ENCODE data around the gene RCL1. TPM values are rescaled to one million over a fixed set of nuclear protein-coding genes. Genes with fewer than 3 reads are reported as not detected.

Gene RCL1
- total RNA-seq, 1 donor from 2014 or later: 12.7 TPM

DNA sequence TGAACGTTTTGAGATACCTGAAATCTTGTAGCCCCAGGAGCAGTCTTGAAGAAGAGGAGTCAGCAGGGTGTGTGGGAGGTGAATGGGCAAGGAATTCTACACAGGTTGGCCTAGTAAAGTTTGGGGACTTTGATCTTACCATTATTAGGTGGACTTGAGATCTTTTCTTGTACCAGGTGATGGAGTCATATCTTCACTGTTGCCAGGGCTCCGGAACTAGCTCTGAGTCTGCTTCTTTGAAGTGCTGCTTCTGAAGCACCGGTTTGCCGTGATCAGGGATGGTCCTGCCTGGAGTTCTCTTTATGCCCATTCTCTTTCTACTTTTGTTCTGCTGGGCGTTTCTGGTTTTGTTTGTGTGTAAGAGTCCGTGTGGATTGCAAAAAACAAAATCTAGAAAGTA is 27.4 kb downstream of the RCL1 start:
- Mint-ChIP-seq H3K36me3 (ENCODE audit: low read depth) (no peaks in the 10 kb centered on the region), H3K27ac (ENCODE audit: unreplicated experiment) (no peak overlapping the region), H3K4me1 (peaks cover 5% of the 10 kb centered on the region), H3K9me3 (no peaks in the 10 kb centered on the region), H3K4me3 (no peak overlapping the region), H3K27me3 (ENCODE audit: low read depth) (no peaks in the 10 kb centered on the region)
- TF ChIP-seq, protein P1, sequence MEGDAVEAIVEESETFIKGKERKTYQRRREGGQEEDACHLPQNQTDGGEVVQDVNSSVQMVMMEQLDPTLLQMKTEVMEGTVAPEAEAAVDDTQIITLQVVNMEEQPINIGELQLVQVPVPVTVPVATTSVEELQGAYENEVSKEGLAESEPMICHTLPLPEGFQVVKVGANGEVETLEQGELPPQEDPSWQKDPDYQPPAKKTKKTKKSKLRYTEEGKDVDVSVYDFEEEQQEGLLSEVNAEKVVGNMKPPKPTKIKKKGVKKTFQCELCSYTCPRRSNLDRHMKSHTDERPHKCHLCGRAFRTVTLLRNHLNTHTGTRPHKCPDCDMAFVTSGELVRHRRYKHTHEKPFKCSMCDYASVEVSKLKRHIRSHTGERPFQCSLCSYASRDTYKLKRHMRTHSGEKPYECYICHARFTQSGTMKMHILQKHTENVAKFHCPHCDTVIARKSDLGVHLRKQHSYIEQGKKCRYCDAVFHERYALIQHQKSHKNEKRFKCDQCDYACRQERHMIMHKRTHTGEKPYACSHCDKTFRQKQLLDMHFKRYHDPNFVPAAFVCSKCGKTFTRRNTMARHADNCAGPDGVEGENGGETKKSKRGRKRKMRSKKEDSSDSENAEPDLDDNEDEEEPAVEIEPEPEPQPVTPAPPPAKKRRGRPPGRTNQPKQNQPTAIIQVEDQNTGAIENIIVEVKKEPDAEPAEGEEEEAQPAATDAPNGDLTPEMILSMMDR (conservative IDR thresholded peaks at IDR 0.05): no peak
- DNase-seq (ENCODE audit: low read depth, low spot score): no peak

GRCh38 chr9:4821133-4821532 is 28.4 kb downstream of the RCL1 start:
- no peak for DNase-seq (ENCODE audit: low read depth, low spot score)
- Mint-ChIP-seq H3K27ac (ENCODE audit: unreplicated experiment) (no peak overlapping the region), H3K9me3 (no peaks in the 10 kb centered on the region), H3K27me3 (ENCODE audit: low read depth) (no peaks in the 10 kb centered on the region), H3K36me3 (ENCODE audit: low read depth) (no peaks in the 10 kb centered on the region), H3K4me1 (peaks cover 5% of the 10 kb centered on the region), H3K4me3 (no peak overlapping the region)
- TF ChIP-seq, protein P1 (conservative IDR thresholded peaks at IDR 0.05): no peak

- Mint-ChIP-seq H3K4me3 (no peak overlapping the region), H3K4me1 (peaks cover 5% of the 10 kb centered on the region), H3K27ac (ENCODE audit: unreplicated experiment) (no peak overlapping the region), H3K9me3 (no peaks in the 10 kb centered on the region), H3K27me3 (ENCODE audit: low read depth) (no peaks in the 10 kb centered on the region), H3K36me3 (ENCODE audit: low read depth) (no peaks in the 10 kb centered on the region)
- TF ChIP-seq, protein P1 (conservative IDR thresholded peaks at IDR 0.05): no peak
- DNase-seq (ENCODE audit: low read depth, low spot score): no peak
Measured at GRCh38 chr9:4822057-4822456, 29.3 kb downstream of the RCL1 start.

DNA sequence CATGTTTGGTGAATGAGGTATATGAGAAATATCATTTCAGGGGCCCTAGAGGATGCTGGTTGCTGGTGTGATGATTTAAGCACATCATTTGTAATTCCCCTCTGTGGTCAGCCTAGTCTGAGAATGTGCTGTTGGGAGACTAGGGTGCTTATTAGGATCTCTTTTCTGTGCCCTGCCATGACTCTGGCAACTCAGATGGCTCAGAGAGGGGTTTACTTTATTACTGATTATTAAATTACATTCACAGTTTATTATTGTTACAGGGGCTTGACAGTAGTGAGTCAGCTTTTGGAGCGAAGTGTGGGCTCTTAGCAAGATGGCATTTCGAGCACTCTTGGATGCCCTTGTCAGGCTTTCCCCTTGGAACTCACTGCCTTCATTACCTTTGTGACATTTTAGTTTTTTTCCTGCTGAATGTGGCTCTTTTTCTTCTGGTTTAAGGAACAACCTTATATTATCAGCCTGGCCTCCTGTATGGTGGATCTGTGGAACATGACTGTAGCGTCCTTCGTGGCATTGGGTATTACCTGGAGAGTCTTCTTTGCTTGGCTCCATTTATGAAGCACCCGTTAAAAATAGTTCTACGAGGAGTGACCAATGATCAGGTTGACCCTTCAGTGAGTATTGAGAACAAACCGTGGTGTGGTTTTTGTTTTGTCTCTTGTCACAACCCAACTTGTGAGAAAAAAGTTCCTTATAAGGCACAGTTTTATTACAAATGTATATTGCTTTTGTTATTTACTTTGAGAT is 33.8 kb downstream of the RCL1 start:
- H3K4me3 Mint-ChIP-seq: no peak overlapping the region
- H3K9me3 Mint-ChIP-seq: no peaks in the 10 kb centered on the region
- no peaks in the 10 kb centered on the region for H3K36me3 Mint-ChIP-seq (ENCODE audit: low read depth)
- peaks cover 5% of the 10 kb centered on the region for H3K4me1 Mint-ChIP-seq
- TF ChIP-seq, protein P1 (conservative IDR thresholded peaks at IDR 0.05): no peak
- no peak for DNase-seq (ENCODE audit: low read depth, low spot score)
- H3K27ac Mint-ChIP-seq (ENCODE audit: unreplicated experiment): no peak overlapping the region
- H3K27me3 Mint-ChIP-seq (ENCODE audit: low read depth): no peaks in the 10 kb centered on the region

DNA sequence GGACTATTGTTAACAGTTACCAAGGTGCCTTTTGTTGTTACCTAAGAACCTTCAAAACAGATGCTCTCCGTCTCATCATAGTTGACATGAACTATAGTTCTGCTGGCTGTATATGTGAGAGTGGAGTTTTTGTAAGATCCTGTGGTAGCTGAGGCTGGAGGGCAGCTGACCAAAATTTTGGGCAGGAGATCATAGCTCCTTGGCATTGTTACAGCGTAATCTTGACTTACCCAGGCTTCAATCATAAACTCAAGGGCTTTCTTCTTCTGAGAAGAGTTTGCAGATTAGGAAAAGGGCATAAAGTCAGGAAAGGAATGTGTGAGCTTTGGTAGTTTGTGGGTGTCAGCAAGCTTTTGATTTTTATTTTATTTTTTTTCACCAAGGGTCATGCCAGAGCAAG is 34.5 kb downstream of the RCL1 start:
- DNase-seq (ENCODE audit: low read depth, low spot score): no peak
- Mint-ChIP-seq H3K4me3 (no peak overlapping the region), H3K9me3 (no peaks in the 10 kb centered on the region), H3K4me1 (peaks cover under 1% of the 10 kb centered on the region), H3K27me3 (ENCODE audit: low read depth) (no peaks in the 10 kb centered on the region), H3K27ac (ENCODE audit: unreplicated experiment) (no peak overlapping the region), H3K36me3 (ENCODE audit: low read depth) (no peaks in the 10 kb centered on the region)
- TF ChIP-seq, protein P1 (conservative IDR thresholded peaks at IDR 0.05): no peak

All from neural crest cell (in vitro differentiated cells).